K562 (cell line): Measurements from ENCODE around the gene CRKL. TPM values are rescaled to one million over a fixed set of nuclear protein-coding genes. Genes with fewer than 3 reads are reported as not detected.

Source experiments
- CBFB ChIP-seq: sonication (generic); formaldehyde crosslinking; IDR thresholded peaks from 2 replicates; pipeline ENCODE4 v1.4.0; 2020; ENCODE audit warnings: mild to moderate bottlenecking, missing genetic modification reagents
- CCNT2 ChIP-seq: IDR thresholded peaks from 2 replicates; pipeline ENCODE4 v1.6.1; 2011; ENCODE audit warnings: borderline replicate concordance, low read depth, mild to moderate bottlenecking, moderate library complexity, mixed read lengths, low read length; ENCODE audit not compliant: insufficient read length; ENCODE audit errors: extremely low read depth
- E2F3 ChIP-seq: fragments of 250-450 bp; sonication (Bioruptor Pico); IDR thresholded peaks from 2 replicates; pipeline ENCODE4 v1.4.0; 2020; ENCODE audit warnings: mild to moderate bottlenecking
- EP300 ChIP-seq: IDR thresholded peaks from 2 replicates; pipeline ENCODE4 v1.6.1; 2012; ENCODE audit warnings: low read length, improper control_type of control experiment
- FIP1L1 ChIP-seq: fragments of 200-400 bp; formaldehyde crosslinking; IDR thresholded peaks from 2 replicates; pipeline ENCODE4 v1.6.1; 2018; ENCODE audit warnings: mild to moderate bottlenecking, low read depth, low read length; ENCODE audit not compliant: poor library complexity, severe bottlenecking
- HMGN3 ChIP-seq: IDR thresholded peaks from 2 replicates; pipeline ENCODE4 v1.6.1; 2011; ENCODE audit warnings: borderline replicate concordance, low read depth, mild to moderate bottlenecking, mixed read lengths, low read length; ENCODE audit not compliant: insufficient read length; ENCODE audit errors: extremely low read depth
- MECOM ChIP-seq: fragments of 250-450 bp; sonication (Bioruptor Pico); IDR thresholded peaks from 2 replicates; pipeline ENCODE4 v1.8.0; 2022; ENCODE audit warnings: inconsistent platforms
- MLLT1 ChIP-seq, 2 experiments: fragments of 450-650 bp; IDR thresholded peaks; 2 replicates each; pipeline ENCODE4 v1.6.1; 2016
- NFE2 ChIP-seq: IDR thresholded peaks from 2 replicates; pipeline ENCODE4 v1.6.1; 2014; ENCODE audit warnings: antibody characterized with exemption, low read depth
- NONO ChIP-seq, 2 experiments: fragments of 200-400 bp in 1 of 2; fragments of 450-650 bp in 1 of 2; formaldehyde crosslinking in 1 of 2; IDR thresholded peaks; 2 replicates each; pipeline ENCODE4 v1.6.1; 2017; ENCODE audit warnings: low read depth in 2 of 2, mild to moderate bottlenecking in 2 of 2, moderate library complexity in 2 of 2, low read length in 1 of 2
- NRF1 ChIP-seq, 2 experiments: fragments of 450-650 bp; IDR thresholded peaks in 1 of 2; conservative IDR thresholded peaks in 1 of 2; 2 replicates each; pipeline ENCODE4 v1.6.1; 2014; ENCODE audit warnings: mild to moderate bottlenecking in 2 of 2
- PHB ChIP-seq: fragments of 250-450 bp; sonication (Bioruptor Pico); IDR thresholded peaks from 2 replicates; pipeline ENCODE4 v1.5.0; 2021
- PHTF2 ChIP-seq: fragments of 250-450 bp; sonication (Bioruptor Pico); IDR thresholded peaks from 2 replicates; pipeline ENCODE4 v1.5.0; 2021; ENCODE audit warnings: mild to moderate bottlenecking
- RBM14 ChIP-seq: fragments of 200-400 bp; formaldehyde crosslinking; IDR thresholded peaks from 2 replicates; pipeline ENCODE4 v1.6.1; 2018; ENCODE audit warnings: low read depth, mild to moderate bottlenecking, low read length, moderate library complexity, borderline replicate concordance; ENCODE audit not compliant: insufficient read depth
- RBM15 ChIP-seq: fragments of 200-400 bp; formaldehyde crosslinking; IDR thresholded peaks from 2 replicates; pipeline ENCODE4 v1.6.1; 2018; ENCODE audit warnings: mild to moderate bottlenecking, low read length, moderate library complexity; ENCODE audit not compliant: insufficient read depth
- TBL1XR1 ChIP-seq, 2 experiments: IDR thresholded peaks; 2 replicates each; pipeline ENCODE4 v1.6.1; 2012; ENCODE audit warnings: improper control_type of control experiment in 2 of 2, low read length in 2 of 2, mild to moderate bottlenecking in 1 of 2
- THRAP3 ChIP-seq: fragments of 450-650 bp; IDR thresholded peaks from 2 replicates; pipeline ENCODE4 v1.6.1; 2016; ENCODE audit warnings: mild to moderate bottlenecking, inconsistent platforms, borderline replicate concordance
- ZBTB34 ChIP-seq: fragments of 250-450 bp; sonication (Bioruptor Pico); IDR thresholded peaks from 2 replicates; pipeline ENCODE4 v1.8.0; 2021; ENCODE audit warnings: mild to moderate bottlenecking, moderate library complexity
- ZC3H4 ChIP-seq: sonication (generic); formaldehyde crosslinking; IDR thresholded peaks from 2 replicates; pipeline ENCODE4 v1.9.0; 2021; ENCODE audit warnings: missing genetic modification reagents, borderline replicate concordance
- ZNF232 ChIP-seq: sonication (generic); formaldehyde crosslinking; IDR thresholded peaks from 2 replicates; pipeline ENCODE4 v1.8.0; 2022; ENCODE audit warnings: mild to moderate bottlenecking, missing genetic modification reagents
- ZNF384 ChIP-seq: IDR thresholded peaks from 2 replicates; pipeline ENCODE4 v1.6.1; 2012; ENCODE audit warnings: low read depth, low read length, improper control_type of control experiment
- ZNF717 ChIP-seq: fragments of 250-450 bp; sonication (Bioruptor Pico); IDR thresholded peaks from 2 replicates; pipeline ENCODE4 v1.5.0; 2021
- ZNF830 ChIP-seq: fragments of 250-450 bp; sonication (Bioruptor Pico); IDR thresholded peaks from 2 replicates; pipeline ENCODE4 v1.5.0; 2021; ENCODE audit warnings: mild to moderate bottlenecking
- polyA plus RNA-seq, 8 experiments: library from polyadenylated mRNA; depleted of rRNA in 4 of 8; stranded (reverse) in 5 of 8; unstranded in 3 of 8; fragments of >200 nt; fragmentation: Nextera tagmentation in 2 of 8; fragmentation: Illumina TruSeq in 1 of 8; extraction: Ambion mirVana in 2 of 8; extraction: Trizol in 1 of 8; gene quantifications; 2 replicates each; pipeline versions ENCODE4 v1.2.1 to v1.2.3, GENCODE V29; 2011 to 2014; ENCODE audit warnings: inconsistent platforms in 1 of 8, missing spikeins in 1 of 8
- total RNA-seq, 7 experiments: library from RNA; depleted of rRNA in 6 of 7; stranded (reverse); fragments of >200 nt in 6 of 7; fragmentation: Illumina TruSeq in 2 of 7; extraction: Trizol in 2 of 7; gene quantifications; 2 replicates each; pipeline versions ENCODE4 v1.2.1 to v1.2.3, GENCODE V29; 2011 to 2021; ENCODE audit warnings: low replicate concordance in 1 of 7
- TF ChIP-seq, protein P1 (sequence below): sonication (generic); formaldehyde crosslinking; IDR thresholded peaks from 2 replicates; pipeline ENCODE4 v1.9.0; 2022; ENCODE audit warnings: mild to moderate bottlenecking, missing genetic modification reagents

Gene CRKL
- total and polyA plus RNA-seq, 9 of the 15 experiments (the other 6 are each of a cell fraction or from before 2014, with no cell fraction given) = 100 to 263 (median 124) TPM

- TF ChIP-seq ZBTB34 (CRISPR knock-in tag) (no peak), EP300 (no peak), RBM14 (no peak), CCNT2 (no peak), ZNF717 (CRISPR knock-in tag) (no peak), TBL1XR1 (IDR thresholded peaks at IDR 0.05; ENCODE audit: low read length in 2 of 2) (no peak), MECOM (CRISPR knock-in tag) (peak; percentile 36; the same call in 1 of the 2 replicates), CBFB (CRISPR knock-in tag) (no peak), NRF1 (conservative IDR thresholded peaks at IDR 0.05 in 1 of 2, IDR thresholded peaks at IDR 0.05 in 1 of 2) (0 out of 4 replicates have a peak, but pooled peaks of 1 of the 2 experiments have one; percentile 1), PHTF2 (CRISPR knock-in tag) (no peak), MLLT1 (IDR thresholded peaks at IDR 0.05) (peak in 1 of 2 experiments; percentile 61; a peak in 2 of 4 replicates), ZNF232 (CRISPR knock-in tag) (no peak), HMGN3 (no peak), RBM15 (no peak), PHB (no peak), NFE2 (no peak), FIP1L1 (no peak), E2F3 (CRISPR knock-in tag) (no peak), NONO (IDR thresholded peaks at IDR 0.05; ENCODE audit: low read depth in 2 of 2, low read length in 1 of 2) (no peak), ZNF830 (CRISPR knock-in tag) (no peak), THRAP3 (no peak), ZC3H4 (CRISPR knock-in tag) (no peak), ZNF384 (no peak)
- TF ChIP-seq, protein P1, sequence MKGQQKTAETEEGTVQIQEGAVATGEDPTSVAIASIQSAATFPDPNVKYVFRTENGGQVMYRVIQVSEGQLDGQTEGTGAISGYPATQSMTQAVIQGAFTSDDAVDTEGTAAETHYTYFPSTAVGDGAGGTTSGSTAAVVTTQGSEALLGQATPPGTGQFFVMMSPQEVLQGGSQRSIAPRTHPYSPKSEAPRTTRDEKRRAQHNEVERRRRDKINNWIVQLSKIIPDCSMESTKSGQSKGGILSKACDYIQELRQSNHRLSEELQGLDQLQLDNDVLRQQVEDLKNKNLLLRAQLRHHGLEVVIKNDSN (CRISPR knock-in tag) = no peak
Measured at GRCh38 chr22:20937794-20938671, 20.8 kb downstream of the CRKL start (continued).
